GM18519 (cell line): Measurements from ENCODE around the gene HNRNPCL4.
"Not testable (repeated sequence)": the region's sequence is repeated elsewhere in the genome, so short reads cannot be mapped to it uniquely, and the experiment has no call there.

Experiments used
- ATAC-seq: cut with Tn5 transposase; IDR thresholded peaks from one replicate; pipeline ENCODE4 v1.9.1; 2021; ENCODE audit warnings: mild to moderate bottlenecking, moderate library complexity; ENCODE audit not compliant: unreplicated experiment, low FRiP score

The HNRNPCL4 gene

DNA sequence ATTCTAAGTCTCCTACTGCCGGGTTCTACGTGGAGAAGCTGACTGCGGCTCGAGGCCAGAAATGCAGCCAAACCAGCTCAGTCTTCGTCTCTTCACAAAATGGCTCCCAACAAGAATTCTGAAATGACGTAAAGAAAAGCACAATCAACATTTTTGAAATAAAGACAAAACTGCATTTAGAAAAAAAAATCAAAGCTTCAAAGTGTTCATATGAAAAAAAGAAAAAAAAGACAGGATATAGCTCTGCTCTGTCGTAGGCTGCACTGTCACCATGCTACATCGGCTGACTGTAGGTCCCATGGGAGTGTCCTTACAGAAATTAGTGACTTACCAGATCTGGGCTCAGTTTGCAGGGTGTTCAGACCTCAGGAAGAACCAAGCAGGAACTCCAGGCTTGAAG is at the start of gene HNRNPCL4:
Gene HNRNPCL4 (minus strand): TSS at position 101 of the 400 bp plus-strand sequence. CDS start 164 bp downstream, outside the sequence.
- ATAC-seq = not testable (repeated sequence)

DNA sequence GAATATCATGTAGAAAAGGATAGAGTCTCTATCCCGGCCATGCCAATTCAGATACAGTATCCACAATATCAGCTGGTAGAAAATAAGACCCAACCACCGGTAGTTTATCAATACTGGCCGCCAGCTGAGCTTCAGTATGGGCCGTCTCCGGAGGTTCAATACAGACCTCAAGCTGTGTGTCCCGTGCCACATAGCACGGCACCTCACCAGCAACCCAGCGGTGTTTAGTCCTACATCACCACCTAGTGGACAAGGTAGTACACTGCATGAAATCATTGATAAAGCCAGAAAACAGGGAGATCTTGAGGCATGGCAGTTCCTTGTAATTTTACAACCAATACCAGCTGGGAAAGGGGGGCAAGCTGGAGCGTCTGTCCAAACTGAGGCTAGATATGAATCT is 43.3 kb upstream of the HNRNPCL4 start:
- ATAC-seq = not testable (repeated sequence)

DNA sequence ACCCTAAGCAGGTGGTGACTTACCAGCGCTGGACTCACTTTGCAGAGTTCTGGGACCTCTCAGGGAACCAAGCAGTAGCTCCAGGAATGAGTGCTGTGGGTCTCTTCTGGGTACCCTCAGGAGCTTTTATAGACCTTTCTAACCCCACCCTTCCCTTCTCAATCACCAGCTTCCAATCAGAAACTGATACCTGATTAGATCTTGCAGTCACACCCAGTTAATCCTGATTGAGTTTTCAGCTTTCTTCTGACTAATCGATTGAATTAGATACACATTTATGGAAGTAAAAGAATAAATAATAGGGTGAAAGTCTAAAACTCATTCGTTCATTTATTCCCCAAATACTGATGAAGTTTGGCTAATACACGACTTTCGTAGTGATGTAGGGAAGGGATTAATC is 35.9 kb upstream of the HNRNPCL4 start, which contains the start of gene PRAMEF13:
Gene PRAMEF13 (minus strand): TSS at position 101 of the 400 bp plus-strand sequence. CDS start 1,820 bp downstream, outside the sequence.
- ATAC-seq = not testable (repeated sequence)

DNA sequence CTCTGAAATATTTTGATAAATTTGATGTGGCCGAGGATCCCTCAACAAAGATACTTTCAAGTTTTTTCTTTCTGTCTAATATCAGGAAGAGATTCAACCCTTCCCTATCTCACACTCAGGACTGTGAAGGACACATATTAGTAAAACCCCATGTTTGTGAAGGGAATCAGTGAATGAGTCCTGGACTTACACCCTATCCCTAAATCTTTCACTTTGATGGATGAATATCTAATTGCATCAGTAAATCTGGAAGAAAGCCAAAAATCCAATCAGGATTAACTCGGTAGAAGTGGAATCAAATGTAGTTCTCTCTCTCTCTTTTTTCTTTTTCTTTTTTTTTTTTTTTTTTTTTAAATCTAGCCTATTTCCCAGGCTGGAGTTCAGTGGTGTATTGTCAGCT is 6.1 kb upstream of the HNRNPCL4 start, which contains the start of gene PRAMEF9:
Gene PRAMEF9 (plus strand): TSS at position 301 of the 400 bp plus-strand sequence. CDS start 3,433 bp downstream, outside the sequence.
- not testable (repeated sequence) for ATAC-seq

DNA sequence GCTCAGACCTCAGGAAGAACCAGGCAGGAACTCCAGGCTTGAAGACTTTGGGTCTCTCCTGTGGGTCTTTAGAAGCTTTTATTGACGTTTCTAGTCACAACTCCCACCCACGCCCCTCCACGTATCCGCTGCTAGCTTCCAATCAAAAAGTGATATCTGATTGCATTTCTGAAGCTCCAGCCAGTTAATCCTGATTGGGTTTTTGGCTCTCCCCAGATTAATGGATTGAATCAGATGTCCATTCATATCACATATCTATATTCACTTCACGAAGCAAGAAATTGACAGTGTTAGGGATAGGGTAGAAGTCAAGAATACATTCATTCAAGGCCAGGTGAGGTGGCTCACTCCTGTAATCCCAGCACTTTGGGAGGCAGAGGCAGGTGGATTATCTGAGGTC is 9.5 kb downstream of the HNRNPCL4 start, which contains the start of gene PRAMEF26:
Gene PRAMEF26 (minus strand): TSS at position 101 of the 400 bp plus-strand sequence. CDS start 2,914 bp downstream, outside the sequence.
- ATAC-seq = not testable (repeated sequence)

DNA sequence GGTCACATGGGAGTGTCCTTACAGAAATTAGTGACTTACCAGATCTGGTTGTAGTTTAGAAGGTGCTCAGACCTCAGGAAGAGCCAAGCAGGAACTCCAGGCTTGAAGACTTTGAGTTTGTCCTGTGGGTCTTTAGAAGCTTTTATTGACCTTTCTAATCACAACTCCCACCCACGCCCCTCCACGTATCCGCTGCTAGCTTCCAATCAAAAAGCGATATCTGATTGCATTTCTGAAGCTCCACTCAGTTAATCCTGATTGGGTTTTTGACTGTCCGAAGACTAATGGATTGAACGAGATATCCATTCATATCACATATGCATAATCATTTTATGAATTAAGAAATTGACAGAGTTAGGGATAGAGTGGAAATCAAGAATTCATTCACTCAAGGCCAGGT is 48.7 kb downstream of the HNRNPCL4 start, which contains the start of gene HNRNPCL2:
Gene HNRNPCL2 (minus strand): TSS at position 101 of the 400 bp plus-strand sequence. CDS start 454 bp downstream, outside the sequence.
- ATAC-seq = not testable (repeated sequence)
